ENCODE results near the gene ADAMTS7. TPM values are rescaled to one million over a fixed set of nuclear protein-coding genes. Genes with fewer than 3 reads are reported as not detected.

The ADAMTS7 gene
- polyA plus RNA-seq, 1 donor from 2014 or later = 31.5 TPM

- Histone ChIP-seq H3K4me2 (ENCODE audit: low read length) (no peak overlapping the region), H3K79me2 (replicated peaks; ENCODE audit: insufficient read depth, low read length) (no peaks in the 10 kb centered on the region), H3K9me3 (ENCODE audit: low read length) (no peaks in the 10 kb centered on the region), H4K20me1 (ENCODE audit: insufficient read depth) (no peaks in the 10 kb centered on the region), H3K9me2 (ENCODE audit: insufficient read depth, low read length) (no peaks in the 10 kb centered on the region), H3K27me3 (ENCODE audit: insufficient read depth, low read depth, low read length) (no peaks in the 10 kb centered on the region), H3K4me3 (ENCODE audit: low read length) (no peak overlapping the region), H3K9ac (ENCODE audit: low read length) (no peak overlapping the region), H3K36me3 (ENCODE audit: insufficient read depth, low read length) (no peaks in the 10 kb centered on the region), H3F3A (ENCODE audit: insufficient read depth, low read length, poor library complexity, severe bottlenecking) (no peaks in the 10 kb centered on the region), H2AFZ (ENCODE audit: low read depth, low read length) (no peak overlapping the region), H3K27ac (ENCODE audit: low read length) (no peak overlapping the region)
- TF ChIP-seq CTCF (IDR thresholded peaks at IDR 0.05; ENCODE audit: poor library complexity, severe bottlenecking) (no peak), EZH2 (IDR thresholded peaks at IDR 0.05; ENCODE audit: borderline replicate concordance, insufficient read depth, low read length, poor library complexity, severe bottlenecking) (no peak), REST (IDR thresholded peaks at IDR 0.05; ENCODE audit: borderline replicate concordance) (no peak), POLR2AphosphoS5 (IDR thresholded peaks at IDR 0.05) (no peak), MXI1 (conservative IDR thresholded peaks at IDR 0.05; ENCODE audit: poor library complexity, severe bottlenecking) (no peak), SMC3 (conservative IDR thresholded peaks at IDR 0.05; ENCODE audit: poor library complexity) (no peak), TAF1 (IDR thresholded peaks at IDR 0.05; ENCODE audit: low read depth) (no peak)
These were observed 92.4 kb downstream of the ADAMTS7 start for GRCh38 chr15:78718837-78719236.

- H3K27me3 ChIP-seq (ENCODE audit: insufficient read depth, low read depth, low read length) = no peaks in the 10 kb centered on the region
- no peak overlapping the region for H3K4me2 ChIP-seq (ENCODE audit: low read length)
- no peak overlapping the region for H3K4me3 ChIP-seq (ENCODE audit: low read length)
- no peak for TF ChIP-seq REST (IDR thresholded peaks at IDR 0.05; ENCODE audit: borderline replicate concordance)
- TF ChIP-seq EP300 (conservative IDR thresholded peaks at IDR 0.05; ENCODE audit: poor library complexity, severe bottlenecking) = no peak
- TF ChIP-seq TAF1 (IDR thresholded peaks at IDR 0.05; ENCODE audit: low read depth) = no peak
- no peak for TF ChIP-seq MXI1 (conservative IDR thresholded peaks at IDR 0.05; ENCODE audit: poor library complexity, severe bottlenecking)
- no peak for TF ChIP-seq EZH2 (IDR thresholded peaks at IDR 0.05; ENCODE audit: borderline replicate concordance, insufficient read depth, low read length, poor library complexity, severe bottlenecking)
- TF ChIP-seq RAD21 (conservative IDR thresholded peaks at IDR 0.05) = no peak
- no peak for TF ChIP-seq CTCF (IDR thresholded peaks at IDR 0.05; ENCODE audit: poor library complexity, severe bottlenecking)
- no peak for TF ChIP-seq POLR2AphosphoS5 (IDR thresholded peaks at IDR 0.05)
- no peak for TF ChIP-seq SMC3 (conservative IDR thresholded peaks at IDR 0.05; ENCODE audit: poor library complexity)
- H2AFZ ChIP-seq (ENCODE audit: low read depth, low read length) = no peak overlapping the region
- no peaks in the 10 kb centered on the region for H3K9me2 ChIP-seq (ENCODE audit: insufficient read depth, low read length)
- H3K9me3 ChIP-seq (ENCODE audit: low read length) = no peaks in the 10 kb centered on the region
- no peaks in the 10 kb centered on the region for H3K36me3 ChIP-seq (ENCODE audit: insufficient read depth, low read length)
- no peaks in the 10 kb centered on the region for H3K79me2 ChIP-seq (replicated peaks; ENCODE audit: insufficient read depth, low read length)
- no peaks in the 10 kb centered on the region for H4K20me1 ChIP-seq (ENCODE audit: insufficient read depth)
- H3F3A ChIP-seq (ENCODE audit: insufficient read depth, low read length, poor library complexity, severe bottlenecking) = no peaks in the 10 kb centered on the region
- H3K9ac ChIP-seq (ENCODE audit: low read length) = no peak overlapping the region
- H3K27ac ChIP-seq (ENCODE audit: low read length) = no peak overlapping the region
These were observed 93.2 kb downstream of the ADAMTS7 start for GRCh38 chr15:78717956-78718656.

Data from neural cell (in vitro differentiated cells).